H9 (cell line): ENCODE data around the gene PARD3. TPM values are rescaled to one million over a fixed set of nuclear protein-coding genes. Genes with fewer than 3 reads are reported as not detected.
"Not testable (repeated sequence)": the region's sequence is repeated elsewhere in the genome, so short reads cannot be mapped to it uniquely, and the experiment has no call there.

Experiments
- DNase-seq: peaks from one replicate; pipeline ENCODE4 v3.0.0-alpha.2; 2017
- H2AFZ ChIP-seq: one replicate; pipeline ENCODE4 v1.6.1; 2013; ENCODE audit warnings: mild to moderate bottlenecking, low read length, control low read depth, moderate library complexity
- H2AK5ac ChIP-seq: 2 replicates; pipeline ENCODE4 v1.6.1; 2013; ENCODE audit warnings: low read length, control low read depth, mixed read lengths; ENCODE audit not compliant: insufficient read length
- H2BK120ac ChIP-seq: one replicate; pipeline ENCODE4 v1.6.1; 2013; ENCODE audit warnings: low read depth, mild to moderate bottlenecking, low read length, control low read depth, inconsistent platforms; ENCODE audit not compliant: poor library complexity, severe bottlenecking
- H2BK12ac ChIP-seq: 2 replicates; pipeline ENCODE4 v1.6.1; 2013; ENCODE audit warnings: low read length, control low read depth, mixed read lengths, low read depth; ENCODE audit not compliant: insufficient read length
- H2BK15ac ChIP-seq: 2 replicates; pipeline ENCODE4 v1.6.1; 2013; ENCODE audit warnings: low read depth, low read length, control low read depth
- H2BK20ac ChIP-seq: one replicate; pipeline ENCODE4 v1.6.1; 2013; ENCODE audit warnings: low read depth, mild to moderate bottlenecking, low read length, control low read depth, inconsistent platforms; ENCODE audit not compliant: poor library complexity, severe bottlenecking
- H2BK5ac ChIP-seq: 2 replicates; pipeline ENCODE4 v1.6.1; 2013; ENCODE audit warnings: low read length, control low read depth, mixed read lengths; ENCODE audit not compliant: insufficient read length
- H3K14ac ChIP-seq: 2 replicates; pipeline ENCODE4 v1.6.1; 2013; ENCODE audit warnings: low read length, control low read depth; ENCODE audit not compliant: insufficient read depth
- H3K18ac ChIP-seq: 2 replicates; pipeline ENCODE4 v1.6.1; 2013; ENCODE audit warnings: low read depth, mild to moderate bottlenecking, mixed read lengths, low read length, control low read depth; ENCODE audit not compliant: insufficient read length
- H3K23ac ChIP-seq: 2 replicates; pipeline ENCODE4 v1.6.1; 2013; ENCODE audit warnings: low read length, control low read depth, mixed read lengths, low read depth; ENCODE audit not compliant: insufficient read length
- H3K23me2 ChIP-seq: 2 replicates; pipeline ENCODE4 v1.6.1; 2013; ENCODE audit warnings: low read depth, mild to moderate bottlenecking, mixed read lengths, low read length, control low read depth; ENCODE audit not compliant: insufficient read length, poor library complexity, severe bottlenecking
- H3K27ac ChIP-seq: 2 replicates; pipeline ENCODE4 v1.5.1; 2013; ENCODE audit warnings: low read length, control low read depth, mixed read lengths, low read depth; ENCODE audit not compliant: insufficient read length
- H3K27me3 ChIP-seq: 2 replicates; pipeline ENCODE4 v1.6.1; 2013; ENCODE audit warnings: low read length, control low read depth, inconsistent platforms; ENCODE audit not compliant: insufficient read depth
- H3K4ac ChIP-seq: 2 replicates; pipeline ENCODE4 v1.6.1; 2013; ENCODE audit warnings: low read depth, mild to moderate bottlenecking, control low read depth, inconsistent platforms, low read length, moderate library complexity
- H3K4me1 ChIP-seq: 2 replicates; pipeline ENCODE4 v1.6.1; 2013; ENCODE audit warnings: low read length, control low read depth, inconsistent platforms; ENCODE audit not compliant: insufficient read depth
- H3K4me2 ChIP-seq: 2 replicates; pipeline ENCODE4 v1.6.1; 2013; ENCODE audit warnings: low read length, control low read depth, mixed read lengths; ENCODE audit not compliant: insufficient read length, insufficient read depth
- H3K56ac ChIP-seq: 2 replicates; pipeline ENCODE4 v1.6.1; 2013; ENCODE audit warnings: low read depth, mild to moderate bottlenecking, mixed read lengths, low read length, control low read depth; ENCODE audit not compliant: insufficient read length
- H3K79me1 ChIP-seq: 2 replicates; pipeline ENCODE4 v1.6.1; 2013; ENCODE audit warnings: low read depth, mild to moderate bottlenecking, moderate library complexity, low read length, control low read depth, inconsistent platforms; ENCODE audit not compliant: insufficient read depth, poor library complexity, severe bottlenecking
- H3K79me2 ChIP-seq: 2 replicates; pipeline ENCODE4 v1.6.1; 2013; ENCODE audit warnings: low read length, control low read depth, inconsistent platforms; ENCODE audit not compliant: insufficient read depth
- H3K9ac ChIP-seq: 2 replicates; pipeline ENCODE4 v1.6.1; 2013; ENCODE audit warnings: low read length, control low read depth, mixed read lengths; ENCODE audit not compliant: insufficient read length; ENCODE audit errors: extremely low read depth
- H3K9me3 ChIP-seq: one replicate; pipeline ENCODE4 v1.6.1; 2013; ENCODE audit warnings: low read depth, low read length, inconsistent platforms; ENCODE audit not compliant: control insufficient read depth
- H3T11ph ChIP-seq: one replicate; pipeline ENCODE4 v1.6.1; 2013; ENCODE audit warnings: mild to moderate bottlenecking, low read length, control low read depth, inconsistent platforms
- H4K20me1 ChIP-seq: one replicate; pipeline ENCODE4 v1.6.1; 2013; ENCODE audit not compliant: control insufficient read depth, insufficient read length, insufficient read depth
- H4K5ac ChIP-seq: 2 replicates; pipeline ENCODE4 v1.6.1; 2013; ENCODE audit warnings: low read depth, mild to moderate bottlenecking, mixed read lengths, low read length, control low read depth; ENCODE audit not compliant: insufficient read length
- H4K8ac ChIP-seq: replicated peaks from 2 replicates; pipeline ENCODE4 v1.6.1; 2013; ENCODE audit warnings: low read length, control low read depth, mixed read lengths, low read depth; ENCODE audit not compliant: insufficient read length
- H4K91ac ChIP-seq: 2 replicates; pipeline ENCODE4 v1.6.1; 2013; ENCODE audit warnings: low read depth, mild to moderate bottlenecking, moderate library complexity, mixed read lengths, low read length, control low read depth; ENCODE audit not compliant: insufficient read length
- H3K27ac Mint-ChIP-seq, 3 experiments: 2 replicates in 2 of 3; 3 replicates in 1 of 3; pipeline ENCODE4 v1.8.0; 2020 to 2021; ENCODE audit warnings: mixed read lengths in 3 of 3, mild to moderate bottlenecking in 1 of 3, moderate library complexity in 1 of 3
- H3K27me3 Mint-ChIP-seq: 2 replicates; pipeline ENCODE4 v1.8.0; 2021; ENCODE audit warnings: low read depth, mild to moderate bottlenecking, moderate library complexity, mixed read lengths
- H3K36me3 Mint-ChIP-seq, 3 experiments: 2 replicates in 2 of 3; 3 replicates in 1 of 3; pipeline ENCODE4 v1.8.0; 2020 to 2021; ENCODE audit warnings: low read depth in 3 of 3, mixed read lengths in 3 of 3; ENCODE audit not compliant: insufficient read depth in 1 of 3
- H3K4me1 Mint-ChIP-seq, 2 experiments: 2 replicates each; pipeline ENCODE4 v1.8.0; 2020; ENCODE audit warnings: mixed read lengths in 2 of 2
- H3K4me3 Mint-ChIP-seq, 2 experiments: 2 replicates in 1 of 2; 3 replicates in 1 of 2; pipeline ENCODE4 v1.8.0; 2020 to 2021; ENCODE audit warnings: mild to moderate bottlenecking in 2 of 2, mixed read lengths in 2 of 2, moderate library complexity in 1 of 2
- H3K9me3 Mint-ChIP-seq, 2 experiments: 2 replicates in 1 of 2; 3 replicates in 1 of 2; pipeline ENCODE4 v1.8.0; 2020; ENCODE audit warnings: mild to moderate bottlenecking in 2 of 2, mixed read lengths in 2 of 2, moderate library complexity in 1 of 2
- CTCF ChIP-seq: fragments of 200-600 bp; sonication (generic); conservative IDR thresholded peaks from 3 replicates; pipeline ENCODE4 v1.8.0; 2021; ENCODE audit warnings: antibody characterized with exemption, mild to moderate bottlenecking
- WGBS: extraction: QIAGEN DNeasy Blood & Tissue Kit; methylation state at CpG from one replicate; pipeline ENCODE4 v1.1.7; 2013; ENCODE audit warnings: missing lambda C conversion rate, low lambda C conversion rate, mixed read lengths; ENCODE audit not compliant: insufficient read length; ENCODE audit errors: extremely low coverage; 5-methylcytosine and 5-hydroxymethylcytosine counted together
- total RNA-seq: library from RNA; stranded (reverse); gene quantifications from 2 replicates; pipeline ENCODE4 v1.2.1, GENCODE V29; 2021

Gene PARD3
- total RNA-seq, 1 experiment from 2014 or later = 44.7 TPM

- H3K4me1 ChIP-seq = peaks cover 5% of the 10 kb centered on the region; the same call in 1 of the 2 replicates
- H3K9ac ChIP-seq = no peak overlapping the region
- H3K18ac ChIP-seq = no peak overlapping the region
- no peak overlapping the region for H2AK5ac ChIP-seq
- no peak overlapping the region for H4K5ac ChIP-seq
- no peak overlapping the region for H3K27ac ChIP-seq
- H3K79me1 ChIP-seq = peaks cover 5% of the 10 kb centered on the region
- no peaks in the 10 kb centered on the region for H3K36me3 Mint-ChIP-seq
- no peak overlapping the region for H2BK12ac ChIP-seq
- H2BK15ac ChIP-seq = no peak overlapping the region
- H3K14ac ChIP-seq = no peak overlapping the region
- no peaks in the 10 kb centered on the region for H4K20me1 ChIP-seq
- no peak overlapping the region for H2AFZ ChIP-seq
- no peak for TF ChIP-seq CTCF
- no peaks in the 10 kb centered on the region for H3K9me3 ChIP-seq
- peaks cover 12% of the 10 kb centered on the region; the same call in 1 of the 2 replicates for H3K79me2 ChIP-seq
- H3T11ph ChIP-seq = no peak overlapping the region
- H2BK120ac ChIP-seq = no peak overlapping the region
- H3K27me3 Mint-ChIP-seq = no peaks in the 10 kb centered on the region
- no peak overlapping the region for H2BK20ac ChIP-seq
- H3K4ac ChIP-seq = no peak overlapping the region
- no CpG with 5 or more reads among the region's 2 CpGs for WGBS
- H4K91ac ChIP-seq = no peak overlapping the region
- H3K4me1 Mint-ChIP-seq = peaks cover 32 to 33% of the 10 kb centered on the region in 2 experiments
- DNase-seq = no peak
- H3K23me2 ChIP-seq = no peaks in the 10 kb centered on the region
- no peaks in the 10 kb centered on the region for H3K27me3 ChIP-seq
- H3K4me2 ChIP-seq = no peak overlapping the region
- H3K4me3 Mint-ChIP-seq = no peak overlapping the region
- no peak overlapping the region for H3K56ac ChIP-seq
- no peak overlapping the region for H2BK5ac ChIP-seq
- H3K9me3 Mint-ChIP-seq = 0 out of 5 replicates have a peak, but pooled peaks cover 0 to 2% of the 10 kb centered on the region in 2 experiments
- H3K27ac Mint-ChIP-seq = peak overlapping the region in 1 of 3 experiments; percentile 44; a peak in 1 of 7 replicates
- no peak overlapping the region for H3K23ac ChIP-seq
- no peak overlapping the region for H4K8ac ChIP-seq
Measured at GRCh38 chr10:34751272-34751671, 63.8 kb downstream of the PARD3 start.

GRCh38 chr10:34750795-34751194, 64.3 kb downstream of the PARD3 start:
- H3K14ac ChIP-seq, H2BK5ac ChIP-seq, H2AK5ac ChIP-seq, H4K20me1 ChIP-seq, H2BK20ac ChIP-seq, H3K27me3 ChIP-seq, H3K18ac ChIP-seq, DNase-seq, H2BK120ac ChIP-seq, H2BK15ac ChIP-seq, H2AFZ ChIP-seq, H3K4ac ChIP-seq, H3K9ac ChIP-seq, H3K9me3 ChIP-seq, H3K36me3 Mint-ChIP-seq, H3K27me3 Mint-ChIP-seq, H4K8ac ChIP-seq, H4K5ac ChIP-seq, H3K23me2 ChIP-seq, H4K91ac ChIP-seq, H2BK12ac ChIP-seq, H3K79me1 ChIP-seq, H3K4me2 ChIP-seq, H3K27ac ChIP-seq, H3K56ac ChIP-seq, H3K23ac ChIP-seq, H3K9me3 Mint-ChIP-seq, H3K4me1 ChIP-seq, H3K4me3 Mint-ChIP-seq, H3T11ph ChIP-seq: not testable (repeated sequence)
- no CpG with 5 or more reads among the region's 7 CpGs for WGBS
- H3K79me2 ChIP-seq = peaks cover 12% of the 10 kb centered on the region; the same call in 1 of the 2 replicates
- peaks cover 32 to 33% of the 10 kb centered on the region in 2 experiments for H3K4me1 Mint-ChIP-seq
- H3K27ac Mint-ChIP-seq = peak overlapping the region in 1 of 3 experiments; percentile 83; a peak in 1 of 7 replicates
